HG02943 (cell line): Measurements from ENCODE around the gene FBXO44.
"Not testable (repeated sequence)": the region's sequence is repeated elsewhere in the genome, so short reads cannot be mapped to it uniquely, and the experiment has no call there.

Source experiments
- ATAC-seq: cut with Tn5 transposase; IDR thresholded peaks from one replicate; pipeline ENCODE4 v1.9.1; 2021; ENCODE audit warnings: mild to moderate bottlenecking, low read depth, moderate library complexity; ENCODE audit not compliant: unreplicated experiment

The FBXO44 gene, protein sequence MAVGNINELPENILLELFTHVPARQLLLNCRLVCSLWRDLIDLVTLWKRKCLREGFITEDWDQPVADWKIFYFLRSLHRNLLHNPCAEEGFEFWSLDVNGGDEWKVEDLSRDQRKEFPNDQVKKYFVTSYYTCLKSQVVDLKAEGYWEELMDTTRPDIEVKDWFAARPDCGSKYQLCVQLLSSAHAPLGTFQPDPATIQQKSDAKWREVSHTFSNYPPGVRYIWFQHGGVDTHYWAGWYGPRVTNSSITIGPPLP

DNA sequence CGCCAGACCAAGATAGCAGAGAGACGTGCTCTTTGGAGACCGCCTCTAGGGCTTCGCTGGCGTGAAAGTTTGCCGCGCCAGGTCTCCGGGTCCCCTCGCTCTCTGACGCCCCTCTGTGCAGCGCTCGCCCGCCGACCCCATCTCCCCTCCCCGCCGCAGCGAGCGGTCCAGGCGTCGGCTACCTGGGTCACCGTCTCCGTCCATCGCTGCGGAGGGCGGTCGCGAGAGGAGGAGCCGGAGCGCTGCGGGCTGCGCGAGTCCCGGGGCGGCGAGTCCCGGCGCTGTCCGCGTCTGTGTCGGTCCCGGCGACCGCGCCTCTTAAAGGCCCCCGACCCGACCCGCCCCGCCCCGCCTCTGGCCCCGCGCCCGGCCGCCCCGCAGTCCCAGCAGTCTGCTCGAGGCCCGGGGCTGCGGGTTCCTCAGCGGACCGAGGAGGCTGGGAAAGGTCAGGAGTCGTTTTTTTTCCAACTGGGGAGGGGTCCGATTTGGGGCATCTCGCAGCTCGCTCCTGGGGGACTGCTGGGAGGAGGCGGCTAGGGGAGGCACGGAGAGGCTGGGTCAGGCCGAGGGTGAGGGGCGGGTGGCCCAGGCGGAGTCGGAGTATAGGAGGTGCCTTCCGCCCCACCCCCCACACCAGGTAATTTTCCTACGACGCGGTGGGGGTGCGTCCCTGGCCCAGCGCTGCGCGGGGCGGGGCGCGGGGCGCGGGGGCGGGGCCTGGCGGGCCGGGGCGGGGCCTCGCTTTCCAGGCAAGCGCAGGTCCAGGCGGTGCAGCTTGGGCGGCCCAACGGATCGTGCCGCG lies at the start of gene FBXO44, which contains the start of gene FBXO2:
Gene FBXO44, plus strand, starts transcription at position 741 of the 802 bp plus-strand sequence. CDS start 959 bp downstream, outside the sequence.
Gene FBXO2, minus strand, starts transcription at position 293 of the 802 bp plus-strand sequence. Its CDS starts 89 bp downstream, at position 204.
- ATAC-seq, result no peak

DNA sequence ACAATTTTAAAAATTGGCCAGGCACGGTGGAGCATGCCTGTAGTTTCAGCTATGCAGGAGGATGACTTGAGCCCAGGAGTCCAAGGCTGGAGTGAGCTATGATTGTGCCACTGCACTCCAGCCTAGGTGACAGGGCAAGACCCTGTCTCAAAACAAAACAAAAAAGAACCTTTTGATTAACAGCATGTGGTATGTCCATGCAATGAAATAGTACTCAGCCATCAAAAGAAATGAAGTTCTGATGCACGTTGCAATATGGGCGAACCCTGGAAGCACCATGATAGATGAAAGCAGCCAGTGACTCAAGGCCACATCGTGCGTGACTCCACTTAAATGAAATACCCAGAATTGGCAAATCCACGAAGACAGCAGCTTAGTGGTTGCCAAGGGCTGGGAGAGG lies 47.9 kb upstream of the FBXO44 start:
- ATAC-seq, result no peak

DNA sequence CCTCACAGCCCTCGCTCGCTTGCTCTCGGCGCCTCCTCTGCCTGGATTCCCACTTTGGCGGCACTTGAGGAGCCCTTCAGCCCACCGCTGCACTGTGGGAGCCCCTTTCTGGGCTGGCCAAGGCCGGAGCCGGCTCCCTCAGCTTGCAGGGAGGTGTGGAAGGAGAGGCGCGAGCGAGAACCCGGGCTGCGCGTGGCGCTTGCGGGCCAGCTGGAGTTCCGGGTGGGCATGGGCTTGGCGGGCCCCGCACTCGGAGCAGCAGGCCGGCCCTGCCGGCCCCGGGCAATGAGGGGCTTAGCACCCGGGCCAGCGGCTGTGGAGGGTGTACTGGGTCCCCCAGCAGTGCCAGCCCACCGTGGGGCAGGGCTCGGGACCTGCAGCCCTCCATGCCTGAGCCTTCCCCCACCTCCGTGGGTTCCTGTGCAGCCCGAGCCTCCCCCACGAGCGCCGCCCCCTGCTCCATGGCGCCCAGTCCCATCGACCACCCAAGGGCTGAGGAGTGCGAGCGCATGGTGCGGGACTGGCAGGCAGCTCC lies 46.0 kb upstream of the FBXO44 start:
- not testable (repeated sequence) for ATAC-seq

DNA sequence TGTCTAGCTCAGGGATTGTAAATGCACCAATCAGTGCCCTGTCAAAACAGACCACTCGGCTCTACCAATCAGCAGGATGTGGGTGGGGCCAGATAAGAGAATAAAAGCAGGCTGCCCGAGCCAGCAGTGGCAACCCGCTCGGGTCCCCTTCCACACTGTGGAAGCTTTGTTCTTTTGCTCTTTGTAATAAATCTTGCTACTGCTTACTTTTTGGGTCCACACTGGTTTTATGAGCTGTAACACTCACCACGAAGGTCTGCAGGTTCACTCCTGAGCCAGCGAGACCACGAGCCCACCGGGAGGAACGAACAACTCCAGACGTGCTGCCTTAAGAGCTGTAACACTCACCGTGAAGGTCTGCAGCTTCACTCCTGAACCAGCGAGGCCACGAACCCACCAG lies 45.3 kb upstream of the FBXO44 start:
- ATAC-seq, result not testable (repeated sequence)

DNA sequence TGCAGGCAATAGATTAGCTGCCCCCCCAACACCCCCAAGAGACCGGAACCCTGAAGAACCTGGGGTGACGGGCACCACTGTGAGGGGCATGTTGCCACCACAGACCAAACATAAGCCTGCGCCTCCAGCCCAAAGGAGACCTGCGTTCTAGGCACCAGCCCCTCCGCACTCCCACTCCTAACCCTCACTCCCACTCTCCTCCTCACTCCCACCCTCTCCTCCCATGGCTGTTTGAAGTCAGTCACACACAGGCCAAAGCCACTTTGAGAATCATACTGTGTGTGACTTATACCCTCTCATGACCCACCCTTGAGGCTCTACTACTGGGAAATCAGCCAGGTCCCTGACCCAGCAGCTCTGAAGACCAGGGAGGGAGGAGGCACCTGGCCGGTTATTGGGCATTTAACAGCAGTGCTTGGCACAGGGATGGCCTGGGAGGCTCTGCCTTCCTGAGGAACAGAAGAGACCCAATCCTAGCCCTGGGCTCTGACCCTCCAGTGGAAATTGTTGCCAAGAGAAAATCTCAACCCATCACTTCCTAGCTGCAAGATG lies 44.0 kb upstream of the FBXO44 start:
- no peak for ATAC-seq

DNA sequence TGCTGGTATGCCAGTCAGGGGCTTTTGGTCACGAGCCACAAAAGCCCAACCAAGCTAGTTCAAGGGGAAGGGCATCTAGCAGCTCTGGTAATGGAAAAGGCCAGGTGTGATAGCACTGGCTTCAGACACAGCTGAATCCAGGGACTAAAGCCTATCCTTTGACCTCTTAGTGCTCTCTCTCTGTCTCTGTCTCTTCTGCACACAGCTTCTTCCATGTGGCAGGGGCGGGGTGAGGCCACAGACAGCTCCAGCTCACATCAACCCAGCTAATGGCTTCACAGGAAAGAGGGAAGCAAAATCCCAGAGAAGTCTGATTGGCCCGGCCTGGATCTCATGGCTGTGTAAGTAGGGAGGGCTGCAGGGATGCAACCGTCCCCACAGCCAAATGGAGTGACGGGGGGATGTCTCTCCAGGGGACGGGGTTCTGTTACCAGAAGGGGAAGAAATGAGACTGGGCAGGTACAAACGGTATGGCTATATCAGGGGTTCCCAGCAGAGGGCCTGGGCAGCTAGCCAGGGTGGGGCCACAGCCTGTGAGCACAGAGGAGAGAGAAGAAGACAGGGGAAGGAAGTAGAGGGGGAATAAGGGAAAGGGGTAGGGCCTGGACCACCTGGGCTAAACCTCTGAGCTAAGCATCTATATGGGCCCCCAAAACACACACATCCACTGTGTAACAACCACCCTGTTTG lies 42.9 kb upstream of the FBXO44 start:
- no peak for ATAC-seq

DNA sequence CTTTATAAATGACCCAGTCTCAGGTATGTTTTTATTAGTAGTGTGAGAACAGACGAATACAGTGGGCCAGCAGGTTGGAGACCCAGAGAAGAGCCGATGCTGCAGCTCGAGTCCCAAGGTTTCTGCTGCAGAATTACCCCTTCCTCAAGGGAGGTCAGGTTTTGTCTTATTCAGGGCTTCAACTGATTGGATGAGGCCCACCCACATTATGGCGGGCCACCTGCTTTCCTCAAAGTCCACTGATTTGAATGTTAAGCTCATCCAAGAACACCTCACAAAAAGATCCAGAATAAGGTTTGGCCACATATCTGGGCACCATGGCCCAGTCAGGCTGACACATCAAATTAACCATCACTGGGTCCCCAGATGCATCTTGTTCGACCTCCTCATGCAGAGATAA lies 41.3 kb upstream of the FBXO44 start:
- ATAC-seq, result no peak

DNA sequence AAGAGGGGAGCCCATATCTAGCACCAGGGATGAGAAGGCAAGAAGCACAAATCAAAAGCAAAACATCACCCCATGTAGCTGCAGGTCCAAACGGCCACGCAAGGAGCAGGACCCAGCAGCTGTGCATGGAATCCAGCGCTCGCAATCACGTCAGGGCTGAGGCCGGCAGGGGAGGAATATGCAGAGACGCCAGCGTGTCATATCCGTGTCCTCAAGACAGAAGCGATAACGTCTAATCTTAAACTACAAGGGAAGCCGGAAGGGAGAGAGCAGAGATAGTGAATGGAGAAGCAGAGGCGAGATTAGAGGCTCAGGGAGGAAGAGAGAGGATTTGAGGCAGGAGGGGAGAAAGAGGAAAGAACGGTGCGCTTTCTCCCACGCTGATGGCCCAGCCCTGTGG lies 39.6 kb upstream of the FBXO44 start:
- no peak for ATAC-seq

DNA sequence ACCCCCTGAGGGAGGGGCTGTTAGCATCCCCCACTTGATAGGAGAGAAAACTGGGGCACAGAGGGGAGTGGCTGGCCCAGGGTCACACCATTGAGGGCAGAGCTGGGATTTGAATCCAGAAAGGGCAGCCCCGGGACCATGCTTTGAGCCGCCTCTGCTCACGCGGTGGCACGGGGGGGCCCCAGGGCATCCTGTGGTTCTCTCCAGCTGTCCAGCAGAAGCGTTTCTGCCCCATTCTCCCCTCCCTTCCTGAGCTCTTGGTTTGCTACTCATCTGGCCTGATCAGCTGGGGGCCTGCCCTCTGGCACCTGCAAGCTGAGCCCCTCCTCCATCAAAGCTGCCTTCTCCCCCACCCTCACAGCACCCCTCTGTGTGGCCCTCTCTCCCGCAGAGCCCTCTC lies 37.9 kb upstream of the FBXO44 start:
- no peak for ATAC-seq

DNA sequence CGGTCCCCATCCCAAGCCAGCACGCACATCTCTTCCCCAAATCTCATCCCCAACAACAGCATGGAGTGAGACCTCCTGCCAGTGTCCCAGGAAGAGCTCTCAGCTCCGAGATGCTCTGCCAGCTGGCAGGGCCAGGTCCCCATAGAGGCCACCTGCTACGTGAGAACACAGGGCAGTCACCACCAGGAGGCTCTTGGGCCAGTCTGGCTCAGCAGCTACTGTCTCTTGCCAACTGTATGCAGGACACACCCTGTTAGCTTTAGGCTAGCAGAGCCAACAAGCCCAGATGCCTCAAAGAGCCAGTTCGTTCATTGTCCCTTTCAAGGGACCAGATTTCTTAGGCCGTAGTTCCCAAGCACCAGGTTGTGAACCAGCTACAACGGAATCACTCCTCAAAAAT lies 37.4 kb upstream of the FBXO44 start:
- no peak for ATAC-seq

DNA sequence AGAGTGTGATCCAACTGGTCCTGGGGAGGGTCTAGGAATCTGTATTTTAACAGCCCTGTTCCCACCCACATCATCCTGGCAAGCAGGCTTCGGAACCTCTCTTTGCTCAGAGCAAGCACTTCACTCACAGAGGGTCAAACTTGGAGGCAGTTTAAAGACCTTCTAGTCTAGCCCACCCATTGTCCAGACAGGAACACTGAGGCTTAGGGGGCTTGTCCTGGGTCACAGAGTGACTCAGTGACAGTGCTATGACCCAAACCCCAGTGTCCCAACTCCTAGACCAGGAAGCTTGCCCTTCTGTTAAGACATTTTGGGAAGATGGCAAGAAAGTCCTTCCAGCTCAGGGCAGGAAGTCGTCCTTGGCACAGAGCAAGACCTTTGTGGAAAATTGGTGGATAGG lies 36.9 kb upstream of the FBXO44 start:
- no peak for ATAC-seq

DNA sequence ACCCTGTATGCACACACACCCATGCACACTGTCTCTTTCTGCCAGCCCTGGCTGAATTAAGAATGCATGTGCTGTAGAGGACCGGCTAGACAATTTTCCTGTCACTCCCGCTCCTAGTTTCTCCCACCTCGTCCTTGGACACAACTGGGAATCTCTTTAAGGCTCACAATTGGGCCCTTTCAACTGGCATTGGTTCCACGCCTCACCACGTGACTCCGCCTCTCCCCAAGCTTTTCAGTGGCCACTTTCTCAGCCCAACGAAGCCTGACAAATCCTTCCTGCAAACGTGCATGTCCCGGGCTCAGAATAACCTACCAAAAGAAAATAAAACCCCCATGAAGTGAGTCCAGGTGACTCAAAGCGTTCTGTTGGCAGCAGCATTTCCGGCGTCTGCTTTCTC lies 34.3 kb upstream of the FBXO44 start:
- ATAC-seq, result no peak

DNA sequence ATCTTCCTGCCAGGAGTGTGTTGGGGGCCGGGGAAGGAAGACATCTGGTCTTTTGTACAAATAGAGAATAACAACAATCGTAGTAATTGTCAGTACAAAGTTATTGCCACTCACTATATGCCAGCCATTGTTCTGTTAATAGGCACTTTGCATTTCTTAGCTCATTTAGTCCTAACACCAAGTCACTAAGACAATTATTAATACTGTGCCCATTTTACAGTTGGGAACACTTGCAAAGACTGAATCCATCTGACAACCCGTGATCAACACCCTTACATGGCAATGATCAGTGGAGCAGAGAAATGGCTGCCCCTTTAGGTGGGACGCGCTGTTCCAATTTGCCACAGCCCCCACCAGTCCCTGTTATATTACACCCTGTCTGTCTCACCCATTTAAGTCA lies 33.8 kb upstream of the FBXO44 start:
- ATAC-seq, result no peak

DNA sequence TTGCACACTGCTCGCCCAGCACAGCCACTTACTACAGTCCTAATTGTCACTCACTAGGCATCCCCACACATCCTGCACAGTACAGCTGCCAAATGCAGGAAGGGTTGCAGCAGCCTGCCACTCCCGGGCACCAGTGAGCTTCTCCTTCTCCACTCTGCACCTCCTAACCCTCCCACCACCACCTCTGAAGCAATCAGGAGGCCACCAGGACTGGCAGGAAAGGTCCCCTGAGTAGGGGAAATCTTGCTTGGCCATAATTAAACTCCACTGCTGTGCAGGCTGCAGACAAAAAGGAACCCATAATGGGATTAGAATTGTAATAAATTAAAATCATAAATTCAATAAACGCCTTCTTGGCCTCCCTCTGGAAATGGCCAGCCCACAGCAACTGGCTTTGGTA lies 32.3 kb upstream of the FBXO44 start:
- no peak for ATAC-seq

DNA sequence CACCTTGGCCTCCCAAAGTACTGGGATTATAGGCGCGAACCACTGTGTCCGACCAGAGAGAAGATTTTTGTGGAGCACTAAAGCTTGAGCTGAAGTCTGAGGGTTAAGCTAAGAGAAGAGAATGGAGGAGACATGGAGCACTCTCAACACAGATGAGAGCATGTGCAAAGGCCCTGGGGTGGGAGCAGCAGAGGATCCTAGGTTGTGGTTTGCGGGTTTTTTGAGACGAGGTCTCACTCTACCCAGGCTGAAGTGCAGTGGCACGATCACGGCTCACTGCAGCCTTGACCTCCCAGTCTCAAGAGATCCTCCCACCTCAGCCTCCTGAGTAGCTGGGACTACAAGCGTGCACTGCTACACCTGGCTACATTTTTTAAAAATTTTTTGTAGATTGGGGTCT lies 31.0 kb upstream of the FBXO44 start:
- ATAC-seq, result no peak

DNA sequence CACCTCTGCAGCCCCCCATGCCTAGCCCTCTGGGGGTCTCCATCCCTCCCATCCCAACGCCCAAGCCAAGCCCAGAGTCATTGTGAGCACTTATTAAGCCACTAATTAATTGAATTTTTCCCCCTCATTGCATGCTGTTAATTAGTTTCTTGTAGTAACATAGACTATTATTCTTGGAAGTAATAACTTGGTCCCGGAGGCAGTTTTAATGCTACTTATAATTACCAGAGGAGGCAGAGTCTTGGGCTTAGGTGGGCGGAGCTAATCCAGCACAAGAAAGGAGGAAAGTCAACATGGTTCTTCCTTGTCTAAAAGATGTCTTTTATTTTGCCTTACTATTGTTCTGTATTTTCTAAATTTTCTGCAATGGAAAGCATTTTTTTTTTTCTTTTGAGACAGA lies 28.1 kb upstream of the FBXO44 start:
- no peak for ATAC-seq

DNA sequence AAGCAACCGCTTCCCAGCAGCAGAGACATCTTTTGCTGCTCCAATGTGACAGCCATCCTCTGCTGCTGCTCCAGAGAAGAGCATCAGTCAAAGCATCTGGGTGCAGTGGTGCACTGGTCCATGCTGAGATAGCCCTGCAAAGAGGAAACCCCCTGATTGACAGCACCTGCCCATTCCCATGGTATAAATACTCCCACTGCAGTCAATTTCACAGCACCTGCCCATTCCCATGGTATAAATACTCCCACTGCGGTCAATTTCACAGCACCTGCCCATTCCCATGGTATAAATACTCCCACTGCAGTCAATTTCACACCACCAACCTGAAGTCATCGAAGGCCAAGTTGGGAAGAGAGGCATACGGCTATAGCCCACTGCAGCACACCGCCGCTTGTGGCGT lies 25.9 kb upstream of the FBXO44 start:
- no peak for ATAC-seq

DNA sequence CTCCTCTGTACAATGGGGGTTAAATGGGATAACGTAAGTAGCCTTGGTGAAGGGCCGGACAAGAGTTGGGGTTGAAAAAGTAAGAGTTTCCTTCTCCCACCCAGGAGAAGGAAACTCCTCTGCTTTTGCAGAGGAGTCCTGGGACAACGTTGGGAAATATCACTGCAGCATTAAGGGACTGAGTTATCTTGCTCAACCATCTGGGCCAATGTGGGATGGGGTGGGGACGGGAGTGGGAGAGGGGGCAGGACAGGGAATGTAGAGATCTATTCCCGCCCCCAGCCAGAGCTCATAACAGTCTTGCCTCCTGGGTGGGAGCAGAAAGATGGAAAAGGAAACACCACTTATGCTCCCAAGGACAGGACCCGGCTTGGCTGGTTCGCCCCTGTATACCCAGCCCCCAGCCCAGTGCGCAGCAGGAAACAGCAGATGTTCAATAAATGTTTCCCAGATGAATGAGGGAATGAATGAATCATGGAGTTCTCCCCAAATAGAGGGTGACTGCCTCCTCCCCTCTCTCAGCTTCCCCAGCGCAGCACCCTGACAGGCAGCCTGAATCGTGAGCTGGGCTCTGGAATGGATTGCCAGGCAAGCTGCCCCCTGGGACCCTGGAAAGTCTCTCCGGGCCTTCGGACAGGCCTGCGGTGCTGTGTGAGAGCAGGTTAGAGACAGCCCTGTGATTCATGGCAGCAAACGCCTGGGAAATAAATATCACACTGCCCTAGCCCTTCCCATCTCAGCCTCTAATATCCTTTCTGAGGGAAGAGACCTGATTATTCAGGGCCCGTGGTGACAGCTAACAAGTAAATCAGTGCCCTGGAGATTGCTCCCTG lies 25.3 kb upstream of the FBXO44 start:
- ATAC-seq, result no peak

DNA sequence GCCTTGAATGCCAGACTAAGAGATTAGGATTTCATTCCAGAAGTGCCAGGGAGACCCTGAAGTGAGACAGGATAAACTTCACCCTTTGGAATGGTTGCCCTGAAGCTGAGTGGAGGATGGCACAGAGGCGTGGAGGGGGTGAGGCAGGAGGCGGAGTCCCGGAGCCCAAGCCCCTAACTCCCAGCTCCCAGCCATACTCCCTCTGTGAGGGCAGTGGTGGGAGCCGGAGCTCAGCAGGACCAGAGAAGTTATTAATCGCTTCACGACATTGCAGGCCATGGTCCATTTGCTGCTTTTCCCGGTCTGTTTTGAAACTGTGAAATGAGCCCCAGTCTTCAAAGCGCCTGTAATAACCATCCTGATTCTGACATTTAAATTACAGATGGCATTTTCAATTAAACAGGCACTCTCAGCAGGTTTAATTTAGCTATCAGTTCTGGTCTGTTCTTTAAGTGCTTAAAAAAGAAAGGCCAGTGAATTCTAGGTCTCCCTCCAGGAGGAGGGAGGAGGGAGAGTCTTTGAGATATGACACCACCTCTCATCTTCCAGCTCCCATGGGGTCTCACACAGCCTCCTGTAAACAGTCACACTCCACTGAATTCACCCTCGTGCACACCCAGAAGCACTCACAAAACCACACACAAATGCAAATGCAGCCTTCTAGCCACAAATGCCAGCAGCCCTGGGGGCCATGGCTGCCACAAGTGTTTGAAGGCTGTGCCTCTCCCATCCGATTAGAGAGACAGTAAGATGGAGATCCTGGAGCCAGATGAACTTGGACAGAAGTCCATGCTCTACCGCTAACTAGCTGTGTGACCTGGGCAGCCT lies 20.1 kb upstream of the FBXO44 start:
- no peak for ATAC-seq
